Effector CD8-positive, alpha-beta T cell (primary cell): ENCODE data around the gene FLNB.
"Not testable (repeated sequence)": the region's sequence is repeated elsewhere in the genome, so short reads cannot be mapped to it uniquely, and the experiment has no call there.

Experiments used
- DNase-seq: peaks from one replicate; lab custom pipeline; 2025; lab: John Stamatoyannopoulos, UW

FLNB gene

GRCh38 chr3:58180940-58181587 is 172.8 kb downstream of the FLNB start:
- no peak for DNase-seq

GRCh38 chr3:58183221-58183620 is 175.0 kb downstream of the FLNB start:
- DNase-seq: no peak

GRCh38 chr3:58183891-58184290 is 175.7 kb downstream of the FLNB start:
- DNase-seq: no peak

GRCh38 chr3:58184309-58184981 is 176.2 kb downstream of the FLNB start:
- DNase-seq: no peak

- DNase-seq: no peak
These were observed 176.7 kb downstream of the FLNB start for GRCh38 chr3:58184982-58185360.

GRCh38 chr3:58188173-58188564 is 179.9 kb downstream of the FLNB start:
- no peak for DNase-seq

GRCh38 chr3:58188921-58189451 is 180.8 kb downstream of the FLNB start:
- no peak for DNase-seq

GRCh38 chr3:58189691-58190090 is 181.5 kb downstream of the FLNB start:
- DNase-seq: no peak

- no peak for DNase-seq
These were observed 182.1 kb downstream of the FLNB start for GRCh38 chr3:58190291-58190690.

GRCh38 chr3:58190882-58191281 is 182.7 kb downstream of the FLNB start:
- DNase-seq: no peak

- no peak for DNase-seq
These were observed 183.3 kb downstream of the FLNB start for GRCh38 chr3:58191361-58191991.

GRCh38 chr3:58192069-58192468 is 183.8 kb downstream of the FLNB start:
- DNase-seq: no peak

GRCh38 chr3:58193682-58194407 is 185.6 kb downstream of the FLNB start:
- DNase-seq: no peak

- DNase-seq: no peak
These were observed 189.4 kb downstream of the FLNB start for GRCh38 chr3:58197588-58197987.

GRCh38 chr3:58198362-58198761 is 190.1 kb downstream of the FLNB start:
- DNase-seq: no peak

- no peak for DNase-seq
These were observed 190.6 kb downstream of the FLNB start for GRCh38 chr3:58198804-58199203.

- no peak for DNase-seq
These were observed 192.0 kb downstream of the FLNB start for GRCh38 chr3:58200121-58200709.

- DNase-seq: no peak
These were observed 192.7 kb downstream of the FLNB start for GRCh38 chr3:58200846-58201355.

- not testable (repeated sequence) for DNase-seq
These were observed 193.2 kb downstream of the FLNB start for GRCh38 chr3:58201451-58201850.

- no peak for DNase-seq
These were observed 194.7 kb downstream of the FLNB start for GRCh38 chr3:58202917-58203360.

- DNase-seq: no peak
These were observed 195.3 kb downstream of the FLNB start for GRCh38 chr3:58203541-58203940.

GRCh38 chr3:58204720-58205119 is 196.5 kb downstream of the FLNB start:
- DNase-seq: no peak
